GM18868 (cell line): ENCODE data around the gene NDUFAF2.
"Not testable (repeated sequence)": the region's sequence is repeated elsewhere in the genome, so short reads cannot be mapped to it uniquely, and the experiment has no call there.

Source experiments
- ATAC-seq: cut with Tn5 transposase; IDR thresholded peaks from one replicate; pipeline ENCODE4 v1.9.1; 2021; ENCODE audit warnings: mild to moderate bottlenecking, moderate library complexity; ENCODE audit not compliant: unreplicated experiment

NDUFAF2 gene

DNA sequence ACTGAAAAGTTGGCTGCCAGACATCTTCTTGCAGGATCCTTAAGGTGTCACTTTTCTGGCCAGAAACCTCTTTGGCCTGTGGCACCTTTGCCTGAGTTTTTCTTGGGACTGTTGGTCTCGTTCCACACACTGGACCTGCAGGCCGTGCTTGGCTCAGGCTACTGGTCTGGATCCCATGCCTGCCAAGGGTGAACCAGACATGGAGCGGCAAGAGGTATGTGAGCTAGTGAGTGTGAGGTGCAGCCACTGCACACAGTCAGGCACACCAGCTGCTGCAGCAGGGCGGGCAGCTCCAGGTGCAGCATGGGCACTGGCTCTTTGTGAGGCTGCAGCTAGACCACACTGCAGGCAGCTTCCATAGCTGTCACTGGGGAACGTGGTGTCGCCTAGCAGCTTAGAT lies 47.9 kb downstream of the NDUFAF2 start:
- ATAC-seq: no peak

DNA sequence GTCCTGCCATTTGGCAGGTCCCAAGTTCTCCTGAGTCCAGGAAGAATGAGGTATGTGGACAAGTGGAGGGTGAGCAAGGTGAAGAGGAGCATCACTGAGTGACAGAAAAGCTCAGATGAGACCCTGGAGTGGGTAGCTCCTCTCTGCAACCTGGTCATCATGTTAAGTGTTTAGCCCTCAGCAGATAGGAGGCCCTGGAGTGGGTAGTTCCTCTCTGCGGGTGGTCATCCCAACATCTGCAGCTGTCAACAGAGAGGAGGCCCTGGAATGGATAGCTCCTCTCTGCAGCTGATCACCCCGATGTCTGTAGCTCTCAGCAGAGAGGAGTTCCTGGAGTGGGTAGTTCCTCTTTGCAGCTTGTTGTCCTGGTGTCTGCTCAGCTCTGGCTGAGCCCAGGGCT lies 48.4 kb downstream of the NDUFAF2 start:
- no peak for ATAC-seq

DNA sequence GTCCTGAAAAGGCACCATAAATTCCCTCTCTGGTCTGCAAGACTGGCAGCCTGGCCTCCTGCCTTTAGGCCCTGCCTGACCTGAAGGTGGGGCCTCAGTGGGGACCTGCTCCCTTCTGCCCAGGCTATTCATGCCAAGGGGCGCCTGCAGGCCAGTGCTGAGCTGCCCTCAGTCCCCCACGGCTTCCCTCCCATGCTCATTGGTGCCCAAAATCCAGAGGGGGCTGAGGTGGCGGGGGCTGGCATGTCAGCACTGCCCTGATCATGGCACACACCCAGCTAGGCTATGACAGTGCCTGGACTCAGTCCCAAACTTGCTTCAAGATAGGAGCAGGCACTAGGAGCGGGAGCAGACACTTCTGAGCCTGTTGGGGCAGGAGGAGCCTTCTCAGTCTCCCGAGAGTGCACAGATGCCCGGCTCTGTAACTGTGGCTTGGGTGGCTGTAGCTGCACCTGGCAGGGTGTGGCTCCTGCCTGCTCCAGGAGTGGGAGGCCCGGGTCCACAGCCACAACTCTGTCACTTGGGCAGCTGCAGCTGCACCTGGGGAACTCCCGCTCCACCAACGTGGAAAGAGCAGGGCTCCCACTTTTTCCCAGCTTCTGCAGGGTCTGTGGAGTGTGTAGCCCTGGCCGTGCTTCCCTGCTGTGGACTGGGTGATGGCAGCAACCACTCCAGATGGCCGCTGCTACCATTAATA lies 49.0 kb downstream of the NDUFAF2 start:
- ATAC-seq: no peak

DNA sequence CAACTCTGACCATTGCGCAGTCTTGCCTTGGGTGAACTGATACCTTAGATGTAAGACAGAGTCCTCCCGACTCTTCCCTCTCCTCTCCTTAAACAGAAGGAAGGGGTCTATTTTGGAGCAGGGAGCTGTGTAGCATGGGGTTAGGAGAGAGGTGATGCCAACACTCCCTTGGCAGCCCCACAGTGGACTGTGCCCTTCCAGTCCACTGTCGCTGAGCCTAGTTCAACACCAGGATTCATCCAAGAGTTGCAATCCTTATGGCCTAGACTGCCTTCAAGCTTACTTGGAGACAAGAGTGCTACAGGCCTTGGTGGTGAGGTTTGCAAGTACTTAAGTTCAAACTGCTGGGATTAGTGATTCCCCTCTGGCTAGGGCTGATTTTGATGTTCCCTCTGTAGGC lies 51.4 kb downstream of the NDUFAF2 start:
- ATAC-seq: no peak

DNA sequence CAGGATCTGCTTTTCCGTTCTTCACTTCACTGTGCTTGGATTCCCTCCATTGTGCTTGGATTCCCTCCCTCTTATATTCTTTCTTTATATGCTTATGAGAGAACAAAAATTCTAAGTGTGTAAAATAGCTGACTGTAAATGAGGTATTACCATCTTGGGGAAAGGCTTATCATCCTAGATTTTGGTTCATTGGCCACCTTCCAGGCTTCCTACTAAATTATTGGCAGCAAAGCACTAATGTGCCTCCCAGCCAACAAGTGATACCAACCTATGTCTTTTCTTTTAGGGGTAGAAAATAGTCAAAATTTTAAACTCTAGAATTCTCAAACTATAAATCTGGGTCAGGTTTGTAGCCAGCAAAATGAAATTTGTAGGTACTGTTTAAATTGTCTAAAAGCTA lies 52.7 kb downstream of the NDUFAF2 start:
- ATAC-seq: no peak

DNA sequence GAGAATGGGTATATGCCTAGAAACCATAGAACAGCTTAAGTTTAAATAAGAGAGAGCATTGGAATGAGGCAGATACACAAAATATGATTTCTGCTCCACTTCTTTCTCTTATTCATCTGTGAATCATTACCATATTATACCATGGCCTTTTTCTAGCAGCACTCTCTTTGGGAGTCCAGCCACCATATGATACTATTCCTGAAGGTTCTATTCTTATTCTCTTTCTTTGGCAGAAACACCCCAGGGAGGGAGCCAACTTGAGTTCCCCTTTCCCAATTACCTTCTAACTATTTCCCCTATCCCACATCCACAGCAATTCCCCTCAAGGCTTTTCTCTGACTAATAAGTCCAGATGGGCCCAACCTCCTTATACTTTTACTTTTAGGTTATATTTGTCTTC lies 55.9 kb downstream of the NDUFAF2 start:
- no peak for ATAC-seq

DNA sequence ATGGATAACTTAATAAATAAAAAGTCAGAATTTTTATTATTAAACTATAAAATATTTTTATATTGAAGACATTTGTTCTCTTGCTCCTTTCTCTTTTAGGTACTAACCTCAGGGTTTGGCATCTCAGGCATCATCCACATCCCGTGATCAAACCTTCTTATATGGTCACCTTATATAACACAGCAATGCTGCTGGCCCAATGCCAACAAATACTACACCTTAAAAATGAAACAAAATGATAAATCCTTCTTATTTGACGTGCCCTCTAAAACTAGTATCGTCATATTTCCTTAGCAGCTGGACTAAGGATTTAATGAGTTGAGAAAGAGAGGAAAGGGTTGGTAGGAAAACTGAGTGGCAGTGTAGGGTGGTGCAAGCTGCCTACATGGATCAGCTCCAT lies 56.6 kb downstream of the NDUFAF2 start:
- no peak for ATAC-seq

DNA sequence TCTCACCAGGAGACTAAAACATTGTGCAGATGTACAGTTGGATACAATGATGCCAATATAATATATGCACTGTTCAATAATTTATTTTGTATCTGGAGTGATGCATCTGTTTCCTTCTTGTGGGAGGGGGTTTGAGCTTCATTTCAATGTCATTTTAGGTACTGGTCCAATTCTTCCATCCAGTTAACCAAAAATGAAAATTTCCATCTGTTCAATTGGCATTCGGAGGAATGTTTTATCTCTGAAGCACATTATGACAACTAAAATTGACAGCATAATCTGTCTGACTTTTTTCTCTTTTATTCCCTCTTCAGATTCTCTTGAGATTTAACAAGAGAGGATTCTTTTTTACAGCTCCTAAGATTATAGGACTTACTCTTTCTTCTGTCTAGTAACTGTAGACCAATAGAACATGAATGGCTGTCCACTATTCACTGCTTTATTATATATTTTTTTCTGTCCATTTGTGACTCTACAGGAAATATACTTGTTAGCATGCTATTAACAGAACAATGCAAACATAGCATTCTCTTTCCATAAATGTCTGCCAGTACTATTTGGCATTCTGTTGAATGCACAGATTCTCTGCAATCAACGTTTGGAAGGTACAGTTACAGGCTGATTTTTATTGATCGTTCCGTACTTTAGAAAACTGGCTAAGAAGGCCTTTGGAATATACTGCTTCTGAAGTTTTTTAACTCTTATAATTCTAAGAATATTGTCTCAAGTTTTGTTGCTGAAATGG lies 57.8 kb downstream of the NDUFAF2 start:
- ATAC-seq: no peak

DNA sequence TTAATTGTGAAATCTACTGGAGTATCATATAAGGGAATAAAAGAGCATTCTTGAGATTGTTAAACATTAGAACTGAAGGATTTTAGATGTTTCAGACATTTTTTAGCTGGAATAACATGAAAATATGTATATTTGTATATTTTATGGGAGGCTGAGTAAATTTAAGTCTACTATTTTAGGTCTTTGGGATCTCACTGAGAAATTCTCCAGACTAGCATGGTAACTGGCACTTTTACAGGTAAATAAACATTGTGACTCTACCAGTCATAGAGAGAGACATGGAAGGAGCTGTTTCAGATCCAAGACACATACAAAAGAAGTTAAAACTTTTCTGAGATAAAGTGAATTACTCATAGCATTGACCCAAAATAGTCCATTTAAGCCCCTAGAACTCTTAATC lies 59.4 kb downstream of the NDUFAF2 start:
- no peak for ATAC-seq

DNA sequence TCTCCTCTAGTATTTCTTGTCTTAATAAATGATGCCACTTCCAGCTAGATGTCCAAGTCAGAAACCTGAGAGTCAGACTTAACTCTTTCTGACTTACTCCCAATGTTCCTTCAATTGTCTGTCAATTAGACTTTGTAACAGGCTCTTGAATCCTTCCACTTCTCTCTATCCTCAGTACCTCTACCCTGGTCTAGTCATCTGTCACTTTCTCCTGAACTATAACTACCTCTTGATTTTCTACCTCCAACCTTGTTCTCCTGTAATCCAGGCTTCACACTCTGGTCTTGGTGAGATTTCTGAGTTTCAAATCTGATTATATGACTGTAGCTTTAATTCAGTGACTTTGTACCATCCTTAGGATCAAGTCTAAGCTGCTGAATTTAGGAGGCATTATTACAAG lies 64.9 kb downstream of the NDUFAF2 start:
- ATAC-seq: no peak

DNA sequence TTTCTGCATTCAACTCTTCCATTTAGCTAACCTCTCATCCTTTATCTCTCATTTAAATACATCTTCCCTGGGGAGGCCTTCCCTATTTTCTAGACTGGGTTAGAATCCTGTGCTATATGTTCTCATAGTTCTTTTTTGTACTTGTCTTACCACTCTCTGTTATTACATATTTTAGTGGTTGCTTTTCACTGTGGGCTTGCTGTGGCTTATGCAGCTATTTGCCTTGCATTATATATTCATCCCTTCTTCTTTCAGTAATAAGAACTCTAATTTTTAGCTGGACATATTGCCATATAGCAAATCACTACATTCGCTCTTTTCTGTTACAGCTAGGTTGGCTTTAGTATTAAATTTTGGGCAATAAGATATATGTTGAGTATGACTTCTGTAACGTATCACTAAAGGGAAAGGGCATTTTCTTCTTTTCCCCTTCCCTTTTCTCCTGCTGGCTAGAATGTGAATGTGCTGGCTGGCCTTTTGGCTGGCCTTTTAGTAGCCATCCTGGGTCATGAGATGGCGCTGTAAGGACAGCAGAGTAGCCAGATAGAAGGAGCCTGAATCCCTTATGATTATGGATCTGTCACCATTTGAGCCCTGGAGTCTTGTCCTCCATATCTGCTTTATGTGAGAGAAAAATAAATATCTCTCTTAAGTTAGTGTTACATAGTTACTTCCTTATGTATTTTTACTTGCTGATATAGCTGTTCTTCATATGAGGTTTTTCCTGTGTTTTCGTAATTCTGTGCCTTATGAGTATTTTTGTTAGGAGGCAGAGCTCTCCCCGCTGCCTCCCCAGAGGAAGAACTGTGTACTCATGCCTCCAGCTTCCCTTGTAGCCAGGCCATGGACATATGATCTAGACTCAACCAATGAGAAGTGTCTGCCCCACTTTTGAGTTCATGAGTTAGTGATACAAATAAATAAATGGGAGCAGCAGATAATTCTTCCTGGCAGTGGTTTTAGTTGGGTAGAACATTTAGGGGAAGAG lies 65.8 kb downstream of the NDUFAF2 start:
- ATAC-seq: no peak

DNA sequence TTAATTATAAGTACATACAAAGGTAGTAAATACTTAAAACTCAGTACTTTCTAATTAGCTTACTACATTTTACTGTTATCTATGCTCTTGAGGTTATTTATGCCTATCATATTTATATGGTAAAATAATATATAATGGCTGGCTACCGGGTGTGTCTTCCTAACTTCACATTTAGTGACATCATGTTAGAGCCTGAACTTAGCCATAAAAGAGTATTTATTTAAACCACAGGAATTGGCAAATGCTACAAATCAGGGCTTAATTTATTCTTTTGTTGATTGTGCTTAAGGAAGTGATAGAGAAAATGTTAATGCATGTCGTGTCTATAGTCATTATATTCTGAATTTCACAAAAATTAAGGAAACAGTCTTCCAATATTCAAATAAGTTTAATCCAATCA lies 73.1 kb downstream of the NDUFAF2 start:
- ATAC-seq: no peak

DNA sequence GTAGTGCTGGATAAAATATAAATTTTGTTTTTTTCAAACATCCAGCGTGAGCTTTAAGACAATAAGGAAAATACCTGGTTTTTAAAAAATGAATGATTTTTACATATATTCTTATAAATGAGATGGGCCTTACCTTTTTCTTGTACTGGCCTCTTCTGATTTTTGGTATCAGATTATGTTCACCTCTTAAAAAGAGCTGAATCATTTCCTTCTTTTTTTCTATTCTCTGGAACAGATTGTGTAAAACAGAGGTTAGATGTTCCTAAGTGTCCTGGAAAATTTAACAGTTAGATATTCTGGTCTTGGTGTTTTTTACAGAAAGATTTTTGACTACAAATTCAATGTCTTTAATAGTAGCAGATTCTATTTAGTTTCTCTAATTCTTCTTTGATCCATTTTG lies 74.6 kb downstream of the NDUFAF2 start:
- no peak for ATAC-seq

DNA sequence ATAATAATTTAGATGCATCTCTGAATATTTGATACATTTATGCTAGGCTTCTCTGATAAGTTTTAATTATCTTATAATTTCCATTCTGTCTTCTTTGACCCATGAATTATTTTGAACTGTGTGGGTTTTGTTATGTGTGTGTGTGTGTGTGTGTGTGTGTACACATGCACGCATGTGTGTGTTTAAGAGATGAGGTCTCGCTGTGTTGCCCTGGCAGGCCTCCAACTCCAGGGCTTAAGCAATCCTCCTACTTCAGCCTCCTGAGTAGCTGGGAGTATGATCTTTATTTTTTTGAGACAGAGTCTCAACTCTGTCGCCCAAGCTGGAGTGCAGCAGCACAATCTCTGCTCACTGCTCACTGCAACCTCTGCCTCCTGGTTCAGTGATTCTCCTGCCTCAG lies 75.4 kb downstream of the NDUFAF2 start:
- ATAC-seq: no peak

DNA sequence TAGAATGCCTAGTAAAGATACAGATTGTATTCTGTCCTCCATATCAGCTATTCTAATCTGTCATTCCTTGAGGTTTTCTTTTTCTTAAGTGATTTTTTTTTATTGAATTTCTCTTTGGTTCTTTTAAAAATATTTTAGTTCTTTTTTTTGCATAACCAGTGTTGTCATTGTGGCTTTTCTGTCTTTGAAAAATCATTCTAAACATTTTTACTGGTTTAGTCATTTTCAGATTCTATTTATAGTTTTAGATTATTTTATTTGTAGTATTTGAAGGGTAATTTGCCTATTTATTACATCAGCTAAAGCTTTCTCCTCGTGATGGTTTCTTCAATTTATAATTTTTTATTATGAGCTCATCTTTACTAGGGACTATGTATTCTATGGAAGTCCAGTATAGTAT lies 78.1 kb downstream of the NDUFAF2 start:
- no peak for ATAC-seq

DNA sequence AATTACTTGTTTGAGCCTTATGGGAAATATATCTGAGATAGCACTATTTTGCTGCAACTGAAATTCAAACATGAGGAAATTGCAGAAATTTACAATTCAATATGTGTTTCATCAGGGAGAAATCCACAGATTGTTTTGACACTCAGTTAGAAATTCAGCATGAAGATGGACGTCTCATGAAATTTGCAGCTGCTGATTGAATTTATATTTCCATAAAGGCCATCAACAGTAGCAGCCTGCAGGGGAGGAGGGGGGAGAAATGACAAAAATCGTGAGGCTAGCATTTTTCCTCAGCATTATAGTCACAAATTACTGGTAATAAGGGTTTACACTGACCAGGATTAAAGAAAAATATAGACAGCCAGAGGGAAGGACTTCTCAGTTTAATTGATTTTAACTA lies 81.0 kb downstream of the NDUFAF2 start:
- ATAC-seq: no peak

DNA sequence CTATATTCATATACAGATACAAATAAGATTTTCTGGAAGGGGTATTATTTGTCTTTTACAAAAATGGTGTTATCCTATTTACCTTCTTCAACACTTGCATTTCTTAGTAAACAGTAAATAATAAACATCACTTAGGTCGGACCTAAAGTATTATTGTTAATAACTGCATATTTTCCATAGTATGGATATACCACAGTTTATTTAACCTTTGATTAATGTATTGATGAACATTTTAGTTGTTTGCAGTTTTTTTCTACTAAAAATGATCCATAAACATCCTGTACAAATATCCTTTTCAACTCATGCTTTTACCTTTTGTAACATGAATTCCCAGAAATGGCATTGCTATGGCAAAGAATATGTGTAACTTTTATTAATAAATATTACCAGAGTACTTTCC lies 83.4 kb downstream of the NDUFAF2 start:
- ATAC-seq: no peak

DNA sequence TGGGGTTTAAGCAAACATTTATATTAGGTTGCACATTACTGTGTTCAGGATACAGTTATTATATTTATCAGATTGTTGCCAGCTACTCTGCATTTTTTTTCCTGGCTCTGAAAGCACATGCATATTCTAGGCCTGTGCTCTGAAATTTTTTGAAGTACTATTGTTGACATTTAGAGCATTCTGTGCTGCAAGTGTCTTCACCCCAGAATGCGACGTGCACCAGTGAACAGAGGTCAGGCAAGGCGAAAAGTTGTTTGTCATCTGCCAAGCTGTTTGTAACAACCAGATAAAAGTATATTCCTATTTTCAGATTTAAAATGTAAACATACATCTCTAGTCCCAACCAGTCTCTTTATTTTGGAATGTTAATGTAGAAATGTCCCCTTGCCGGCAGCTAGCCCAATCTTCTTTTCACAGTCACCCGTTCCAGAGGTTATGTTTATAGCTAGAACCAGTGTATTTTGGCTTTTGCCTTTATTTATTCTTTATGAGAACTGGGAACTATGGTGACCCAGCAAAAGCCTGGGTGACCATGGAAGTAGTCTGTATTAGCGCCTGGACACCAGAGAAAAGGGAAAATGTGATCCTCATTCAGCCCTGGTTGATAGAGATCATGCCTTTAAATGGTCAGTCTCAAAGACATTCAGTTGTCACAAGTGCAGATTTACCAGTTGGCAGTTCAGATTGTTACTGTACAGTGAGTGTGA lies 84.6 kb downstream of the NDUFAF2 start:
- ATAC-seq: no peak

DNA sequence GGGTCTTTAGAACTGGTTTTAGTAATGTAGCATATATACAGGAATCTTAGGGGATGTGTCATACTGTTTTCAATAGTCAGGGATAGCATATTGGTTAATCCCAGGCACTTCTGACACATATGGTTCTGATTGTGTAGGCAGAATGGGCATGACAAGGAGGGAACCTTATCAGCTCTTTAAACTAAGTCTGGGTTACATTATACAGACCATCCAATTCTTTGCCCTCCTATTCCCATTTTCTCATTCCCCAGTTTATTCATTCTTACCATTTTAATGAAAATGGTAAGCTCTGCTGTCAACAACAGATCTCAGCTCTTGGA lies 85.1 kb downstream of the NDUFAF2 start:
- ATAC-seq: no peak

DNA sequence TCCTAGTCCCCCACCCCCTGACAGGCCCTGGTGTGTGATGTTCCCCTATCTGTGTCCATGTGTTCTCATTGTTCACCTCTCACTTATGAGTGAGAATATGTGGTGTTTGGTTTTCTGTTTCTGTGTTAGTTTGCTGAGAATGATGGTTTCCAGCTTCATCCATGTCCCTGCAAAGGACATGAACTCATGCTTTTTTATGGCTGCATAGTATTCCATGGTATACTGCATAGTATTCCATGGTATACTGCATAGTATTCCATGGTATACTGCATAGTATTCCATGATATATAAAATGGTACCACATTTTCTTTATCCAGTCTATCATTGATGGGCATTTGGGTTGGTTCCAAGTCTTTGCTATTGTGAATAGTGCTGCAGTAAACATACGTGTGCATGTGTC lies 86.3 kb downstream of the NDUFAF2 start:
- ATAC-seq: not testable (repeated sequence)

DNA sequence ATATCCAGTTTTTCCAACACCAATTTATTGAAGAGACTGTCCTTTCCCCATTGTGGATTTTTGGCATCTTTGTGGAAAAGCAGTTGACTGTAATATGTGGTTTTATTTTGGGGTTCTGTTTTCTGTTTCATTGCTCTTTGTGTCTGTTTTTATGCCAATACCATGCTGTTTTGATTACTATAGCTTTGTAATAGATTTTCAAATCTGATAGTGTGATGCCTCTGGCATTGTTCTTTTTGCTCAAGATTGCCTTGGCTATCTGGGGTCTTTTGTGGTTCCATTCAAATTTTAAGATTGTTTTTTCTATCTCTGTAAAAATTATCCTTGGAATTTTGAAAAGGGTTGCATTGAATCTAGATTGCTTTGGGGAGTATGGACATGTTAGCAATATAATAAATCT lies 99.5 kb downstream of the NDUFAF2 start:
- no peak for ATAC-seq
